ENCODE results near the gene IRGQ. TPM values are rescaled to one million over a fixed set of nuclear protein-coding genes. Genes with fewer than 3 reads are reported as not detected.
A peak's percentile ranks its signal among the peaks of the same experiment; 100 is the strongest.

Gene IRGQ
- total and polyA plus RNA-seq, 2 experiments from 2014 or later = 9.6 to 26.2 TPM

DNA sequence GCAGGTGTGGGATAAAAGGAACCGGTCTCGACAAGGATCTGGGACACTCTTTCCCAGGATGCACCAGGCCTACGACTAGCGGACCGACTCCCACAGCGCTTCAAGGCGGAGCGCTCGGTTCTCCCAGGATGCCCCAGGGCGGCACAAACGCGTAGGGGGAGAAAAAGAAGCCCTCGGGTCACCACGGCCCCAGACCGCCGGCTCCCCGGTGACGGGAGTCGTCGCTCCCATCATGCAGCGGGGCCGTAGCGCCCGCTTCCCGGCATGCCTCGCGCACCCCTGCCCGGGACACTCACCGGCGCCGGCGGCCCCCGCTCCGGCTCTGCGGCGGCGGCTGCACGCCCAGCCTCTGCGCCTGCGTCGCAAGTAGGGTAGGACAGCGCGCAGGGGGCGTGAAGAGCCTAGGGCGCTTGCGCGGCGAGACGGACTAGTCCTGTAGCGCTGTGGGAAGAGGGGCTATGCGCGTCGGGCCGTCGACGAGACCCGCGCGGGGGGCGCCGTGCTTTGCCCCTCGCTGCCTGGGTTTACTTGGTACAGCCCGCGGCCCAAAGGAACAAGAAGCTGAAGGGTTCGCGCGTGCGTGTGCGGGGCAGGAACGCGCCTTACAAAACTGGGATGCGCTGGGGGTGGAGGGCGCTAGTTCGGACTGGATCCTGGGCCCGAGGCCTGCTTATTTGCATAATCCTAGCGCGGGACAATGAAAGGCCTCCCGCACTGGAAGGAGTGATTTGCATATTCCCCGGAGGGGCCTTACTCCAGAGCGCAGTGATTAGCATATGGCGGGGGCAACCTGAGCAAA lies 23.5 kb upstream of the IRGQ start, which contains the start of gene ZNF428:
Gene ZNF428, minus strand, starts transcription at position 368 of the 799 bp plus-strand sequence. CDS start 5,325 bp downstream, outside the sequence.
- WGBS (ENCODE audit: low lambda C conversion rate, missing lambda C conversion rate) = 1% methylated on average over 77 of the region's 81 CpGs
- peaks cover 50% of the 10 kb centered on the region for H3K79me2 ChIP-seq
- TF ChIP-seq, protein P1, sequence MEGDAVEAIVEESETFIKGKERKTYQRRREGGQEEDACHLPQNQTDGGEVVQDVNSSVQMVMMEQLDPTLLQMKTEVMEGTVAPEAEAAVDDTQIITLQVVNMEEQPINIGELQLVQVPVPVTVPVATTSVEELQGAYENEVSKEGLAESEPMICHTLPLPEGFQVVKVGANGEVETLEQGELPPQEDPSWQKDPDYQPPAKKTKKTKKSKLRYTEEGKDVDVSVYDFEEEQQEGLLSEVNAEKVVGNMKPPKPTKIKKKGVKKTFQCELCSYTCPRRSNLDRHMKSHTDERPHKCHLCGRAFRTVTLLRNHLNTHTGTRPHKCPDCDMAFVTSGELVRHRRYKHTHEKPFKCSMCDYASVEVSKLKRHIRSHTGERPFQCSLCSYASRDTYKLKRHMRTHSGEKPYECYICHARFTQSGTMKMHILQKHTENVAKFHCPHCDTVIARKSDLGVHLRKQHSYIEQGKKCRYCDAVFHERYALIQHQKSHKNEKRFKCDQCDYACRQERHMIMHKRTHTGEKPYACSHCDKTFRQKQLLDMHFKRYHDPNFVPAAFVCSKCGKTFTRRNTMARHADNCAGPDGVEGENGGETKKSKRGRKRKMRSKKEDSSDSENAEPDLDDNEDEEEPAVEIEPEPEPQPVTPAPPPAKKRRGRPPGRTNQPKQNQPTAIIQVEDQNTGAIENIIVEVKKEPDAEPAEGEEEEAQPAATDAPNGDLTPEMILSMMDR (IDR thresholded peaks at IDR 0.05; ENCODE audit: poor library complexity) = no peak
- TF ChIP-seq EZH2 (IDR thresholded peaks at IDR 0.05; ENCODE audit: borderline replicate concordance) (no peak), EZH2phosphoT487 (IDR thresholded peaks at IDR 0.05; ENCODE audit: low read depth, severe bottlenecking, unreplicated experiment) (no peak)

DNA sequence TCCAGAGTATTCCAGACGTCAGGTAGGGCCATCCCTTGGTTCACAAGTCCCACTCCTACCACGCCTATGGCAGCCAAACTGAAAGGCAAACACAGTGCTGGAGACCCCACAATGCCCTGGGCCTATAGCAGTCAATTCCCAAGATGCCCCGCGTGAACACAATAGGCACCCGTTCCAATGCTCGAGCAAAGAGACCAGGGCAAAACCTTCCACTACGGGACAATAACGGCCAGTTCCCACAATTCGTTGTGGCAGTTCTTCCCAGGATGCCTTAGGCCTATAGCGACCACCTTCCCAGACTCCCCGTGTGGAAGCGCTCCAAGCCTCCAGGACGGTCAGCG lies 23.0 kb upstream of the IRGQ start:
- H2AFZ ChIP-seq = peak overlapping the region; percentile 84
- H3K4me1 ChIP-seq (ENCODE audit: insufficient read depth) = peaks cover 7% of the 10 kb centered on the region
- peak overlapping the region; percentile 98 for H3K27ac ChIP-seq
- DNase-seq (ENCODE audit: low spot score) = peak; percentile 65
- no peaks in the 10 kb centered on the region for H3K27me3 ChIP-seq
- peak overlapping the region; percentile 44 for H3K4me3 ChIP-seq
- peak overlapping the region; percentile 85 for H3K4me2 ChIP-seq
- H4K20me1 ChIP-seq (ENCODE audit: insufficient read depth, poor library complexity, severe bottlenecking) = no peaks in the 10 kb centered on the region
- peaks cover 50% of the 10 kb centered on the region for H3K79me2 ChIP-seq
- no peaks in the 10 kb centered on the region for H3K9me3 ChIP-seq (ENCODE audit: low read depth)
- H3K36me3 ChIP-seq (replicated peaks; ENCODE audit: insufficient read depth, low read depth) = no peaks in the 10 kb centered on the region
- 2% methylated on average over 14 of the region's 14 CpGs for WGBS (ENCODE audit: low lambda C conversion rate, missing lambda C conversion rate)
- H3K9me2 ChIP-seq (replicated peaks; ENCODE audit: insufficient read depth) = no peaks in the 10 kb centered on the region
- TF ChIP-seq EZH2 (IDR thresholded peaks at IDR 0.05; ENCODE audit: borderline replicate concordance) (no peak), EZH2phosphoT487 (IDR thresholded peaks at IDR 0.05; ENCODE audit: low read depth, severe bottlenecking, unreplicated experiment) (no peak)
- TF ChIP-seq, protein P1 (IDR thresholded peaks at IDR 0.05; ENCODE audit: poor library complexity) = no peak

More for the DNA sequence above, 23.5 kb upstream of the IRGQ start, which contains the start of gene ZNF428:
- peak within 1 kb of the TSS; percentile 98 for H3K27ac ChIP-seq
- no peaks in the 10 kb centered on the region for H3K27me3 ChIP-seq
- H3K9me2 ChIP-seq (replicated peaks; ENCODE audit: insufficient read depth) = no peaks in the 10 kb centered on the region
- no peaks in the 10 kb centered on the region for H3K9me3 ChIP-seq (ENCODE audit: low read depth)
- peaks cover 7% of the 10 kb centered on the region for H3K4me1 ChIP-seq (ENCODE audit: insufficient read depth)
- no peaks in the 10 kb centered on the region for H3K36me3 ChIP-seq (replicated peaks; ENCODE audit: insufficient read depth, low read depth)
- H4K20me1 ChIP-seq (ENCODE audit: insufficient read depth, poor library complexity, severe bottlenecking) = no peaks in the 10 kb centered on the region
- peak within 1 kb of the TSS; percentile 85 for H3K4me2 ChIP-seq
- DNase-seq (ENCODE audit: low spot score) = peak; percentile 96
- peak within 1 kb of the TSS; percentile 44 for H3K4me3 ChIP-seq
- H2AFZ ChIP-seq = peak within 1 kb of the TSS; percentile 84

DNA sequence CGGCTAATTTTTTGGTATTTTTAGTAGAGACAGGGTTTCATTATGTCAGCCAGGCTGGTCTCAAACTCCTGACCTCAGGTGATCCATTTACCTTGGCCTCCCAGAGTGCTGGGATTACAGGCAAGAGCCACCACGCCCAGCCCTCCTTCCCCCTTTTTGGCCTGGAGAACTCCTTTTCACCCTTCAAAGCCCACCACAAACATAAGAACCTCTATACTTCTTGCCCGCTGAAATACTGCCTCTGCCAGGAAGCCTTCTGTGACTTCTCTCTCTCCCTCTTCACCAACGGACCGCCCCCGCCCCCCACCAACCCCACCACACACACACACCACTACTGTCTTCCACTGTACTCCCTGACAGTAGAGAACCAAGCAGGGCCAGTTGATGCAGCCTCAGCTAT lies 21.0 kb upstream of the IRGQ start:
- Histone ChIP-seq H3K9me3 (ENCODE audit: low read depth) (no peaks in the 10 kb centered on the region), H3K4me3 (no peak overlapping the region), H3K27ac (no peak overlapping the region), H4K20me1 (ENCODE audit: insufficient read depth, poor library complexity, severe bottlenecking) (no peaks in the 10 kb centered on the region), H3K4me1 (ENCODE audit: insufficient read depth) (peaks cover 7% of the 10 kb centered on the region), H2AFZ (no peak overlapping the region), H3K36me3 (replicated peaks; ENCODE audit: insufficient read depth, low read depth) (no peaks in the 10 kb centered on the region), H3K4me2 (no peak overlapping the region), H3K9me2 (replicated peaks; ENCODE audit: insufficient read depth) (no peaks in the 10 kb centered on the region), H3K27me3 (no peaks in the 10 kb centered on the region), H3K79me2 (peaks cover 57% of the 10 kb centered on the region)
- no peak for DNase-seq (ENCODE audit: low spot score)
- 99% methylated on average over 6 of the region's 6 CpGs for WGBS (ENCODE audit: low lambda C conversion rate, missing lambda C conversion rate)
- TF ChIP-seq, protein P1 (IDR thresholded peaks at IDR 0.05; ENCODE audit: poor library complexity) = no peak
- TF ChIP-seq EZH2 (IDR thresholded peaks at IDR 0.05; ENCODE audit: borderline replicate concordance) (no peak), EZH2phosphoT487 (IDR thresholded peaks at IDR 0.05; ENCODE audit: low read depth, severe bottlenecking, unreplicated experiment) (no peak)
